NCI-H2227 treated with DMSO at 0.1 percent for 48 hours (cell line): ENCODE results near the gene ALDH3B1.

Experiments used
- DNase-seq: peaks from one replicate; lab custom pipeline; 2025; lab: John Stamatoyannopoulos, UW

Gene ALDH3B1

DNA sequence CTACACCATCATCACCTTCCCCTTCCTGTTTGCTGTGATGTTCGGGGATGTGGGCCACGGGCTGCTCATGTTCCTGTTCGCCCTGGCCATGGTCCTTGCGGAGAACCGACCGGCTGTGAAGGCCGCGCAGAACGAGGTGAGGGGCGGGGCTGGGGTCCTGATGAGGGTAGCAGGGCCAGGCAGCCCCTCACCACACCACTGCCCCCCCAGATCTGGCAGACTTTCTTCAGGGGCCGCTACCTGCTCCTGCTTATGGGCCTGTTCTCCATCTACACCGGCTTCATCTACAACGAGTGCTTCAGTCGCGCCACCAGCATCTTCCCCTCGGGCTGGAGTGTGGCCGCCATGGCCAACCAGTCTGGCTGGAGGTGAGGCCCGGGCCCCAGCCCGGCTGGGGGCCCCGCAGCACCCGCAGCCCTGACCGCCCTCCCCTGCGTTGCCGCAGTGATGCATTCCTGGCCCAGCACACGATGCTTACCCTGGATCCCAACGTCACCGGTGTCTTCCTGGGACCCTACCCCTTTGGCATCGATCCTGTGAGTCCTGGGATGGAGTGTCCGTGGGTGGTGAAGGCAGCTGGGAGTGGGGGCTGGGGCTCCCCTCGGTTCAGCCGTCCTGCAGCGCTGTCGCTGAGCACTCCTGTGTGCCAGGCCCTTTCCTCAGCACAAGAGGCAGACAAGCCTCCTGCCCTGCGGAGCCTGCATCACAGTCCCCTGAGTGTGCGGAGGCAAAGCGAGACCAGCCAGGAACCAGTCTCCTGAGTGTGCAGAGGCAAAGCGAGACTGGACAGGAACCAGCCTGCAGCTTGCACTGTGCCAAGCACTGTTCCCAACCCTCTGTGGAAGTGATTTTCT lies 37.5 kb downstream of the ALDH3B1 start:
- DNase-seq = no peak

DNA sequence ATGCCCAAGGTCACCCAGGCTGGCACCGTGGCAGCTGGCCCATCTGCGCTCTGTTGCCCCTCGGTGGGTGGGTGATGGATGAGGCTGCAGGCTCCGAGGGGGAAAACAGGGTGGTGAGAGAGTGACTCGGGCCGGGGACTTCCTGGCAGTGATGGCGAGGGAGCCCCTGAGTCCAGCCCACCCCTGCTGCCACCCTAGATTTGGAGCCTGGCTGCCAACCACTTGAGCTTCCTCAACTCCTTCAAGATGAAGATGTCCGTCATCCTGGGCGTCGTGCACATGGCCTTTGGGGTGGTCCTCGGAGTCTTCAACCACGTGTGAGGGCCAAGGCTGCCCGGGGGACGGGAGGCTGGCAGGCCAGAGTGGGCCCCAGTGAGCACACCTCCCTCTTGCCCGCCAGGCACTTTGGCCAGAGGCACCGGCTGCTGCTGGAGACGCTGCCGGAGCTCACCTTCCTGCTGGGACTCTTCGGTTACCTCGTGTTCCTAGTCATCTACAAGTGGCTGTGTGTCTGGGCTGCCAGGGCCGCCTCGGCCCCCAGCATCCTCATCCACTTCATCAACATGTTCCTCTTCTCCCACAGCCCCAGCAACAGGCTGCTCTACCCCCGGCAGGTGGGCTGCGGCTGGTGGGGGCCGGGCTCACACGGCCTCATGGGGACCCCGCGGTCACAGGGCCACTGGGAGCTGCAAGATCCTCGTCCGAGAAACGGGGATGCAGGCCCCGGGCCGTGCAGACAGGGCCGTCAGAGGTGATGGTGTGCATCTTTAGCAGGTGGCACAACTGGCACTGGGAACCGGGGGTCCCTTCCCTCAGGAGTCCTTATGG lies 38.8 kb downstream of the ALDH3B1 start:
- DNase-seq = no peak

DNA sequence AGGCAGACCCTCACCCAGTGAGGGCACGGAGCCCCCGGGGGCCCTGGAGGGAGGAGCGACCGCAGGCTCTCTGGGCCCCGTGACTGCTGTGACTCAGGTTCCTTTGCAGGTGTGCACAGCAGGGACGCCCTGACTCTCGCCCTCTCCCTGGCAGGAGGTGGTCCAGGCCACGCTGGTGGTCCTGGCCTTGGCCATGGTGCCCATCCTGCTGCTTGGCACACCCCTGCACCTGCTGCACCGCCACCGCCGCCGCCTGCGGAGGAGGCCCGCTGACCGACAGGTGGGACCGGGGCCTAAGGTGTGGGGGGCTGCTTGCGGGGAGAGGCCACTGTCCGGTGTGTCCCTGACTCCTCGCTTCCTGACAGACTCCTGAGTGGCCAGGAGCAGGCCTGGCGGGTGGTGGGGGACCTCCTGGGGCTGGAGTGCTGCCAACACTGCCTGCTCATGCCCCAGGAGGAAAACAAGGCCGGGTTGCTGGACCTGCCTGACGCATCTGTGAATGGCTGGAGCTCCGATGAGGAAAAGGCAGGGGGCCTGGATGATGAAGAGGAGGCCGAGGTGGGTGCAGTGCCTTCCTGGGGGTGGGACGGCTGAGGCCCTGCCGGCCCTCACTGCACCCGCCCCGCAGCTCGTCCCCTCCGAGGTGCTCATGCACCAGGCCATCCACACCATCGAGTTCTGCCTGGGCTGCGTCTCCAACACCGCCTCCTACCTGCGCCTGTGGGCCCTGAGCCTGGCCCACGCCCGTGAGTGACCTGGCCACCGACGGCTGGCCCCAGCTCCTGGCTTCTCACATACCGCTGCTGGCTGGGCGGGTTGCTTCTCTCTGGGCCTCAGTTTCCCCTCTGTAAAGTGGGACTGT lies 39.6 kb downstream of the ALDH3B1 start:
- no peak for DNase-seq

DNA sequence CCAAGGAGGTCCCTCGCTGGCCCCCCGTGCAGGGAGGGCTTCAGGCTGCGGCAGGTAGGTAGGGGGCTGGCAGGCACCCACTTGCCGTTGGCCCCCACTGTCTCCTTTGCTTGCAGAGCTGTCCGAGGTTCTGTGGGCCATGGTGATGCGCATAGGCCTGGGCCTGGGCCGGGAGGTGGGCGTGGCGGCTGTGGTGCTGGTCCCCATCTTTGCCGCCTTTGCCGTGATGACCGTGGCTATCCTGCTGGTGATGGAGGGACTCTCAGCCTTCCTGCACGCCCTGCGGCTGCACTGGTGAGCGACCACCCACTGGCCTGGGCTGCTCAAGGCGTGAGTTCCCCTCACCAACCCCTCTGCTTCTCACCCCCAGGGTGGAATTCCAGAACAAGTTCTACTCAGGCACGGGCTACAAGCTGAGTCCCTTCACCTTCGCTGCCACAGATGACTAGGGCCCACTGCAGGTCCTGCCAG lies 40.3 kb downstream of the ALDH3B1 start:
- DNase-seq = no peak

DNA sequence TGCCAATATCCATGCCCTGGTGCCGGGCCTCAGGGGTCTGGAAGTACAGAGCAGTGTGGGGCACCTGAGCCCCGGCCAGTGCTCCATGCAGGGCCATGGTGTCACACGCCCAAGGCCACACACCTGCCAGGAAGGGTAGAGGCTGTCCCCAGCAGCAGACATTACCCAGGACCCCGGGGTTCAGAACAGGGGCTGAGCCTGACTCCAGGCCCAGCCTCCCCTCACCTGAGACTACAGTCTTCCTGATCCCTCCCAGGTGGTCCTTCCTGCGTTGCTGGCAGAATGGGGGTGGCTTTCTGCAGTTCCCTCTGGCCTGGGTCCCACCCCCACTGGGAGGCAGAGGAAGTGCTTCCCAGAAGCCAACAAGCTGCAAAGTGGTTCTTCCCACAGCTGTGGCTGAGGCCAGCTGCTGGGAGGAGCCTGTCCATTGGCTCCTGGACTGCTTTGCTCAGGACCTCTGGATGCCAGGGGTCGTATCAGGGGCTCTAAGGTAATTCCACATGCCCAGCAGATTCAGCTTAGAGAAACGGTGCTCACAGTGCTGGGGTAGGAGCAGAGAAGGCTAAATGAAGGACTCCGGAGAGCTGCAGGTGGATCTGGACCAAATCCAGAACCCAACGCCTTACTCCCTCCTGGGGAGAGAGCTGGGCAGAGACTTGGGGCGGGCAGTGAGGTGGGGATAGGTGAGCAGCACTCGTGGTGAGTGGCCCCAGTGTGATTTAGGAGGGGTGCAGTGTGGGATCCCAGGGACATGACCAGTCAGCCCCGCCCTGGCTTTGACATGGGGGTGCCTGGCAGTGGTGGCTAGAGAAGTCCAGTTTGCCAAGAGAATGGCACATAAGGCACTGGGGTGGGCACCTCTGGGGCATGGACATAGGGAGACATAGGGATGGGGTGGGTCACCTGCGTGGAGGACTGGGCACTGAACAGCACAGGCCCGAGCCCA lies 41.3 kb downstream of the ALDH3B1 start:
- DNase-seq = no peak

DNA sequence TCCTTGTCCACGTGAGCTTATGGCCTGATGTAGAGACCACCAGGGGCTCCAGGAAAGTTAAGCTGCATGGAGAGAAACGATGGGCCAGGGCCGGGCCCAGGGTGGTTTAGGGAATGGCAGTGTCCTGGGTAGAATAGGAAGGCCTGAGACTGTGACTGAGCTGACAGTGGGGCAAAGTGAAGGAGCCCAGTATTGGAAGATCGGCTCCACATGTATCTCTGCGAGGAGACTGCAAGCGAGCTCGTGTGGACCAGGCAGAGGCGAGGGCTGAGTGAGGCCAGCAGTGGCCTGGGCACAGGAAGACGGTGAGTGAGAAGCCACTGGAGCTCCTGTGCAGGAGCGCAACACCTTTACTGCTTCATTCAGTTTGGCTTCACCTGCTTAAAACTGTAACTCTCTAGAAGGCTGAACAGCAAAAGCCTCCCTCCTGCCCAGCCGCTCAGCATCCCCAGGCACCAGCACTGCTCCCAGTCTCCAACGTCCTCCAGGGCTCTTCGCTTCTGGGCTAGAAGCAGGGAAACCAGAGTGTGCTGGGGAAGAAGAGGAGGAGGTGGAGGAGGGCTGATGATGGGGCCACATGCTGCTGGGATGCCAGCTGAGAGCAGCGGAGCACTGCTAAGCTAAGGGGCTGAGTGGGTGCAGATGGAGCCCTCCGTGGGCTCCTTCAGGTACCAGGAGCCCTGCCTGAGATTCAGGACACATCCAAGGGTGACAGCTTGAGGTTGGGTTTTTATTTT lies 42.2 kb downstream of the ALDH3B1 start:
- no peak for DNase-seq

DNA sequence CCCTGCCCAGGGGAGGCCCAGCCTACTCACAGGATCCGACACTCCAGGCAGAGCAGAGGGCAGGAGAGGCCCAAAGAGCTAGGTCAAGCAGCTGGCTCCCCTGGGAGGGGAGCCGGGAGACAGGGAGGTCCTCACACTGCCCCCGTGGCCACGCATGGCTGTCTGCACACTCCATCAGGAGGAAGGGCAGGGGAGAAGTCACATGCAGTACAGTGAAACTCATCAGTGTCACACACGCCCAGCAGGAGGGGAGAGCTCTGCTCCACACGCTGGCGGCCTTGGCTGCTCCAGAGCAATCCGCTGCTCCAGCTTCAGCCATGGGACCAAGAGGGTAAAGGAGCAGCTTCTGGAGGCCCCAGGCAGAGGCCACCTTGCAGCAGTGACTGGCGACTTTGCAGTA lies 43.0 kb downstream of the ALDH3B1 start:
- no peak for DNase-seq

DNA sequence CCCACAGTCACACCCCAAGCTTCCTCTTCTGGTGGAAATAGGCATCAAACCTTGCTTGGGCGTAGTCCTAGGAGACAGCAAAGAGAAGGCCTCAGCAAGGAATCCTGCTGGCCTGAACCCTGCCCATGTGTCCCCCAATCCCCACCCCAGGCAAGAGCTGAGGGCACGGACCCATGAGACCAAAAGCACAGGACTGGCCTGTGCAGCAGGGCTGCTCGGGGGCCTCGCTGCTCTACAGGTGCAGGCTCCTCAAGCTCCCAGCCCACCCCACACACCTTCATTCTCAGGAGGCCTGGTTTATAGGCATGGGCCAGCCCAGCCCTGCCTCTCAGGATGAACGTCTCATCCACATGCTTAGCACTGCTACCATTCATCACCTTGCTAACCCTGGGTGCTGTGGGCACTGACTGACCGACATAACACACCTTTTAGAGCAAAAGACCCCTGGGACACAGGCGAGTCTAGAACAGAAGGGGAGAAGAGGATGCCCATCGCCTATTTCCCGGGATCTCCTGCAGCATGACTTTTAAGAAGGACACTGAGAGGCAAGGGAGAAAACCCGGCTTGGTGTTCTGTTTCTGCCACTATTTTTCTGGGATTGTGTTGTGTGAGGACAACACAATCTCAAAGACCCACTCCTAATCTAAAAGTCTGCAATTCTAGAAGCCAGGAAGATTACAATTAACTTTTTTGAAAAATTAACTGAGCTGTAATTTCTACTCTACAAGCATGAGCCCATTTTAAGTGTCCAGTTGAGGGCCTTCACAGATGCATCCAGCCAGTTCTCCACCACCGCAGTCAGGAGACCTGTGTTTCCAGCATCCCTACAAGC lies 44.1 kb downstream of the ALDH3B1 start:
- no peak for DNase-seq

DNA sequence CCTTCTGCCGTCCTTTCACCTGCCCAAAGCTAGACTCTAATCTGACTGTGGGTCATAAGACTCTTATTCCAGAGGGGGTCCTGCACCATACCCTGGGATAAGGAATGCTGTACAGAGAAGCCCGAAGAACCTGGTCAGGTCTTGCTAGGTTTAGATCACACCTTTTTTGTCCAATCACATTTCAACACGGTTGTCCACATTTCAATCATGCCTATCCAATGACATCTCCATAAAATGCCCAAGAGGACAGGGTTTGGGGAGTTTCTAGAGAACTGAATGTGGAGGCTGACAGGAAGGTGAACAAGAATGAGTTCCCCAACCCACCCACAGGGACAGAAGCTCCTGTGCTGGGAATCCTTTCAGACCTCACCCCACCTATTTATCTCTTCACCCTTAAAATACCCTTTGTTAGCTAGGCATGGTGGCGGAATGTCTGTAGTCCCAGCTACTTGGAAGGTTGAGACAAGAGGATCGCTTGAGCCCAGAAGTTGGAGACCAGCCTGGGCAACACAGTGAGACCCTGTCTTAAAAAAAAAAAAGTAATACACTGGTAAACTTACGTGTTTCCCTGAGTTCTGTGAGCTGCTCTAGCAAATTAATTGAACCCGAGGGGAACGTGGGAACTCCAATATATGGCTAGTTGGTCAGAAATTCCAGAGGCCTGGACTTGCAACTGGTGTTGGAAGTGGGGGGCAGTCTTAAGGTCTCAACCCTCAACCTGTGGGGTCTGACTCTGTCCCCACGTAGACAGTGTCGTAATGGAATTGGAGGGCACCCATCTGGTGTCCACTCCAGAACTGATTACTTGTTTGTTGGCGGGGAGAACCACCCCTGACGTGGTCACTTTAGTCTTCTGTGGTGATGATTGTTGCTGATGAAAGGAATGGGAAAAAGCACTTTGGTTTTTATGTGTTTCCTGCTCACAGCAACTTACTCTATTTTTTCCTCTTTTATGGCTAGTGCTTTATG lies 46.5 kb downstream of the ALDH3B1 start:
- DNase-seq = no peak

DNA sequence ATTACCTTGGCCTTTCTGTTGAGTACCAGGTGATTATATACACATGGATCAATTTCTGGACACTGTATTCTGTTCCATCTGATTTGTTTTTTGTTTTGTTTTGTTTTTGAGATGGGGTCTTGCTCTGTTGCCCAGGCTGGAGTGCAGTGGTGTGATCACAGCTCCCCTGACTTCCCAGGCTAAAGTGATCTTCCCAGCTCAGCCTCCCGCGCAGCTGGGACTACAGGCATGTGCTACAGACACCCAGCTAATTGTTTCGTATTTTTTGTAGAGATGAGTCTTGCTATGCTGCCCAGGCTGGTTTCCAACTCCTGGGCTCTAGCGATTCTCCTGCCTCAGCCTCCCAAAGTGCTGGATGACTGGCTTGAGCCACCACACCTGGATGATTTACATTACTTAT lies 47.7 kb downstream of the ALDH3B1 start:
- DNase-seq = no peak

DNA sequence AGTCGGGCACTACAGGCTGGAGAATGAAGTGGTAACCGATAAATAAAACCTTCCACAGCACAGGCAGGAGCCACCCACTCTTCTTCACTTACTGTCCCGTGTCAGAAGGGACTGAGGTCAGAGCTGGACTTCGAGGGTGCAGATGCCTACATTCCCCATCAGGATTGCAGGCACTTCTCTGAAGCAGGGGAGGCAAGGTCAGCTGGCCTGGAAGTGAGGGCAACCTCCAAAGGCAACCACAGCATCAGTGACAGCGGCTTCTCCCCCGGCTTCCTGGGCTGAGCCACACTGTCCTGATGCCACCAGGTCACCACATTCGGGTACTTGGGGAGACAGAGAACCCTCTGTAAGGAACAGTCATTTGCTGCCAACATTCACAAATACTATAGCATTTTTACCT lies 51.4 kb downstream of the ALDH3B1 start:
- no peak for DNase-seq

DNA sequence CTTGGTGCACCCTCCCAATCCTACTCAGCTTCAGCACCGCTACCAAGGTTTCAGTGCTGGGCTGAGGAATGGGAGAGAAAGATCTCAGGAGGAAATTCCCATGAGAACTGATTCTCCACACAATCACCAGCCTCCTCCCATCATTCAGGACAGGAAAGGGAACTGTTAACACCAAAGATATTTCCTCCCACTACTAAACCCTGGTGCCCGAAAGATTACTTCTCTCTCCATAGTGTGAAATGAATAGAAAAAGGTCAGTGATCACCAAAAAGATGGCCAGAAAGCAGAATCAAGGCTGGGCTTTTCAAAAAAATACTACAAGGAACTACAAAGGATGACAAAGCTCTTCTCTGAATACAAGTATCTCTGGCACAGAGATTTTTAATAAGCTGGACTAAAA lies 54.8 kb downstream of the ALDH3B1 start:
- no peak for DNase-seq

DNA sequence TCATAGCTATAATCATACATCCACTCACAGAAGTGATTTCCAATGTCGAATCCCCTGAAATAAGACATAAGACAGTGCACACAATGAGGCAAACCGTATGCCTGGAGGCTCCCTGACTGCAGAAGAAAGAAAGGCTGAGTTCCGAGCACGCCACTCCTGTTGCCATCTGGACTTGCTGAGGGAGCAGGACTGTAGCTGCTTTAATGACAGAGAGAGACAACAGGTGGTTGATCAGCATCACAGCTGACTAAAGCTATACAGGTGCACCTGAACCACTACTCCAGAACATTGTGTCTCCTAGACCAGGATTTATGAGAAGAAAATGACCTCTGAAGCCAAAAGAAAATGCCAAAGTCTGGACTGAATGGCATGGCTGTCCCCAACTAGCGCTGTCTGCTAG lies 55.7 kb downstream of the ALDH3B1 start:
- DNase-seq = no peak

DNA sequence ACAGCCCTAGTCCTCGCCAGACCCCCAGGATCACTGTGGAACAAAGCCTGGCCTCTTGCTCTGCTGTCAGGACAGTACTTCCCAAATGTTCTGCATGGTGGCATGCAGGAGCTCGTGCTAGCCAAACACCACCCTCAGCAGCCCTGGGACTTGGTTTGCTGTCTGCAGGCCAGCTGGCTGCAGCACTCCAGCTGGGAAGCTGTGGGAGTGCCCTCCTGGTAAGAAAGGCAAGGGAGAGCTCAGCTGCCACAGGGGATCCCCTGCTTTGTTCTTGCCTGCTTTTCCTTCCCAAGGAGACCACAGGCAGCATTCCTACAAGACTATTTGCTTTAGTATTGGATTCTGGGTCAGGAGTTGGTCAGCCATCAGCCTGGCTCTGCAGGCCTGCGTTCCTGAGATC lies 56.6 kb downstream of the ALDH3B1 start:
- DNase-seq = no peak

DNA sequence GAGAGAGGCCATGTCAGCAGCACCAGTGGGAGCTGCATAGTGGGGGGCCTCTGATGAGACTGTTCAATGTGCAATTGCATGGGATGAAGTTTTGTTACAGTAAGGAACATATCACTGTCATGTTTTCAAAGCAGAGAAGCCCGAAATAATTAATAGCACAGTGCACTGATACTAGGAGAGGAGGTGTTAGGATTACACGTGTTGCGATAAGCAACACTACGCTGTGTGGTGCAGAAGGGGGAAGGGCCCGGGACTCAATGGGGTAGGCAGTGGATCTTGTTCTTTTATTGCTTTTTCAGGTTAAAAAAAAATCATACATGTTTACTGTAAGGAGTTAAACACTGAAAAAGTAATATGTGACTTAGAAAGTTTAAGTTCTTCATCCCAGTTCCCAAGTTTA lies 57.9 kb downstream of the ALDH3B1 start:
- DNase-seq = no peak

DNA sequence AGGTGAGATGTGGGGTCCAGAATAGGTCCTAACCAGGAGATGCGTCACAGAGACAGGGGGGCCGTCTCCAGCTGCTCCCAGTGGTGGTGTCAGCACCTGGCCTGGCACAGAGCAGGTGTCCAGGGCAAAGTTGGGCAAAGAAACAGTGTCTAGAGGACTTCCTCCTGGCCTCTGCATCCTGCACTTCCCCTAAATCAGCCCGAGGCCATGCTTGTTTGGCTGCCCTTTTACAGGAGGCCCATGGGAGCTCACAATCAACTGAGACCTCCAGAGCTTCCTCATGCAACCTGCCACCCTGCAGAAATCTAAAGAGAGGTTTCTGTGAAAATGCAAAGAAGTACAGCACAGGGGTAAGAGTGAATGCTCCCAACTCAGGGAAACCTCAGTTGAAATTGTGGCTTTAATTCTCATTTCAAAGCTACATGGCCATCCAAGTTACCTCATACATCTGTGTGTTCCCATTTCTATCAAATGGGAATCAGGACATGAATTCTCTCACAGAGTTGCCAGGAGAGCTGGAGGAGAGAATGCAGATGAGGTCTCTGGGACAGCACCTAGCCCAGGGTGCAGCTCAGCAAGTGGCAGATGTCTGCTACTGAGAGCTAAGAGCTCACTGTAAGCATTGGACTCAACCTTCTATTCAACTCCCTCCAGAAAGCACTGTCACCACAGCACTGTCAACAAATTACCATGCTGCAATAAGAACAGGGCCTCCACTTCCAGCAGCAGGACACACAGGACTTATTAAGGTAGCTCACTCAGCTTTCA lies 61.3 kb downstream of the ALDH3B1 start:
- no peak for DNase-seq

DNA sequence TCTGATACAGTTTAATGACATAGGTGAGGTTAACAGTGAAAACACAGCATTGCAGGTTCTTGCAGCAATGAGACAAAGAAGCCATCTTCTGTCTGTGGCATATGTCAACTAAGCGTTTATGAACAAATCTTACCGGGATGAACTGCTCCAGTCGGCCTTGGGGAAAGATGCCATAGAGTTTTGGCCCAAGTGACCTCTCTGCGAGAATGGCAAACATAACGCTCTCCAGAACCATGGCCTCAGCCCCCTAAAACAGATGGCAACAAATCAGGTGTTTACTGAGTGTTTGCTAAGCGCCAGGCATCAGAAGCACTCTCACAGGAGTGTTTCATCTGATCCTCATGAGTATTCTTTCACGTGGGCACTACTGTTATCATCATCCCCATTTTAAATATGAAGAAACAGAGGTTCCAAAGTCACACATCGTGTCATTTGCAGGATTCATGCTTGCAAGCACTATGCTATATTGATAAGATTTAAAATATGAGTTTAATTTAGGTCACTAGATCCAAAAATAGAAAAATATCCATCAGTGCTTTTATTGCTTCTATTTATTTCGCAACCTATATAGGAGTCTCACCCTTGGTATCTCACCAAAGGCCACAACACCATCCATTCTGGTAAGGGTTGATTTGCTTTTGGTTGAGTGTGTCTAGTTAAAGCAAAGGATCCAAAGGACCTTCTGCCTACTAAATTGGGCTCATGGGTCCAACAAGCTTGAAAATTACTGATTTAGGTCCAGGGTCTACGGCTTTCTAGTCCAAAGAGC lies 64.6 kb downstream of the ALDH3B1 start:
- no peak for DNase-seq
